Caco-2 (cell line): ENCODE measurements around the gene RHBDL2. TPM values are rescaled to one million over a fixed set of nuclear protein-coding genes. Genes with fewer than 3 reads are reported as not detected.

Experiments used
- BruUV-seq: library from RNA; stranded (reverse); fragments of 400-500 nt; replicated peaks from 2 replicates; lab custom pipeline; 2021; lab: Mats Ljungman, UMichigan
- CTCF ChIA-PET: fragments of 300-600 bp; sonication (Branson Sonifier 250); formaldehyde crosslinking; loops from one replicate; lab custom pipeline; 2022; ENCODE audit warnings: antibody characterized with exemption; lab: Charles Lee
- POLR2A ChIA-PET: fragments of 300-600 bp; sonication (Branson Sonifier 250); formaldehyde crosslinking; loops from one replicate; lab custom pipeline; 2022; ENCODE audit warnings: antibody characterized with exemption; lab: Charles Lee
- DNase-seq, 2 experiments: peaks; one replicate each; pipeline versions ENCODE4 v3.0.0 to v3.0.0-alpha.2; 2020 to 2022
- H3K27me3 ChIP-seq: replicated peaks from 2 replicates; pipeline ENCODE4 v1.6.0; 2011; ENCODE audit warnings: low read length; ENCODE audit not compliant: control insufficient read depth, insufficient read depth
- H3K36me3 ChIP-seq: 2 replicates; pipeline ENCODE4 v1.5.1; 2011; ENCODE audit warnings: low read length; ENCODE audit not compliant: control insufficient read depth, insufficient read depth
- H3K4me1 ChIP-seq: fragments of 250-450 bp; sonication (Bioruptor Pico); 2 replicates; pipeline ENCODE4 v1.5.1; 2020; ENCODE audit warnings: mild to moderate bottlenecking
- H3K4me3 ChIP-seq: 2 replicates; pipeline ENCODE4 v1.5.1; 2011; ENCODE audit warnings: low read depth, mild to moderate bottlenecking, control low read depth, low read length
- H3K9me3 ChIP-seq: fragments of 250-450 bp; sonication (Bioruptor Pico); 2 replicates; pipeline ENCODE4 v1.5.1; 2020; ENCODE audit warnings: mild to moderate bottlenecking, moderate library complexity
- H3K27ac Mint-ChIP-seq: one replicate; pipeline ENCODE4 v1.8.0; 2022; ENCODE audit warnings: mixed read lengths; ENCODE audit not compliant: unreplicated experiment
- H3K27me3 Mint-ChIP-seq: one replicate; pipeline ENCODE4 v1.8.0; 2022; ENCODE audit warnings: mixed read lengths; ENCODE audit not compliant: insufficient read depth, unreplicated experiment
- H3K36me3 Mint-ChIP-seq: one replicate; pipeline ENCODE4 v1.8.0; 2022; ENCODE audit warnings: mild to moderate bottlenecking, mixed read lengths; ENCODE audit not compliant: insufficient read depth, unreplicated experiment
- H3K4me1 Mint-ChIP-seq: one replicate; pipeline ENCODE4 v1.8.0; 2022; ENCODE audit warnings: low read depth, mixed read lengths; ENCODE audit not compliant: unreplicated experiment
- H3K4me3 Mint-ChIP-seq: one replicate; pipeline ENCODE4 v1.8.0; 2022; ENCODE audit warnings: mild to moderate bottlenecking, moderate library complexity, mixed read lengths; ENCODE audit not compliant: unreplicated experiment
- H3K9me3 Mint-ChIP-seq: one replicate; pipeline ENCODE4 v1.8.0; 2022; ENCODE audit warnings: mixed read lengths; ENCODE audit not compliant: unreplicated experiment
- CTCF ChIP-seq, 2 experiments: fragments of 200-600 bp in 1 of 2; IDR thresholded peaks; 1 replicate in 1 of 2; 2 replicates in 1 of 2; pipeline versions ENCODE4 v1.5.1 to v1.8.0; 2011 to 2022; ENCODE audit warnings: antibody characterized with exemption in 1 of 2, control low read depth in 1 of 2, inconsistent platforms in 1 of 2, low read depth in 1 of 2, low read length in 1 of 2, mild to moderate bottlenecking in 1 of 2, moderate library complexity in 1 of 2; ENCODE audit not compliant: insufficient read depth in 1 of 2, severe bottlenecking in 1 of 2, unreplicated experiment in 1 of 2
- intact Hi-C: fragments of 100-400 bp; cut with micrococcal nuclease; formaldehyde crosslinking; loops from one replicate; pipeline ENCODE4 v1.10.0; 2022; ENCODE audit not compliant: unreplicated experiment
- total RNA-seq: library from RNA; stranded (reverse); gene quantifications from 2 replicates; pipeline ENCODE4 v1.2.3, GENCODE V29; 2022

The RHBDL2 gene
- total RNA-seq, 1 experiment from 2014 or later: not detected

- Histone ChIP-seq H3K36me3 (no peaks in the 10 kb centered on the region), H3K4me3 (no peak overlapping the region), H3K4me1 (no peaks in the 10 kb centered on the region; the same call in 1 of the 2 replicates), H3K27me3 (no peaks in the 10 kb centered on the region), H3K9me3 (no peaks in the 10 kb centered on the region)
- Mint-ChIP-seq H3K9me3 (no peaks in the 10 kb centered on the region), H3K36me3 (no peaks in the 10 kb centered on the region), H3K27me3 (no peaks in the 10 kb centered on the region), H3K27ac (no peak overlapping the region), H3K4me1 (no peaks in the 10 kb centered on the region), H3K4me3 (no peak overlapping the region)
- DNase-seq: no peak
- ChIA-PET CTCF (no interaction called here), POLR2A (no interaction called here)
- intact Hi-C loops: no loop called here
- no peak for TF ChIP-seq CTCF (IDR thresholded peaks at IDR 0.05; ENCODE audit: insufficient read depth in 1 of 2, low read depth in 1 of 2, low read length in 1 of 2, severe bottlenecking in 1 of 2, unreplicated experiment in 1 of 2)
- BruUV-seq: no TSS peak
Observed at GRCh38 chr1:38898653-38899230, 42.9 kb downstream of the RHBDL2 start.

GRCh38 chr1:38896169-38896568 is 45.5 kb downstream of the RHBDL2 start:
- H3K4me3 ChIP-seq: no peak overlapping the region
- H3K27ac Mint-ChIP-seq: no peak overlapping the region
- H3K4me1 Mint-ChIP-seq: peaks cover 6% of the 10 kb centered on the region
- no peaks in the 10 kb centered on the region; the same call in 1 of the 2 replicates for H3K4me1 ChIP-seq
- intact Hi-C loops: no loop called here
- no peaks in the 10 kb centered on the region for H3K27me3 Mint-ChIP-seq
- H3K9me3 Mint-ChIP-seq: no peaks in the 10 kb centered on the region
- no peak for TF ChIP-seq CTCF (IDR thresholded peaks at IDR 0.05; ENCODE audit: insufficient read depth in 1 of 2, low read depth in 1 of 2, low read length in 1 of 2, severe bottlenecking in 1 of 2, unreplicated experiment in 1 of 2)
- no peak overlapping the region for H3K4me3 Mint-ChIP-seq
- no peaks in the 10 kb centered on the region for H3K9me3 ChIP-seq
- BruUV-seq: no TSS peak
- no peak for DNase-seq
- CTCF ChIA-PET: no interaction called here
- H3K36me3 ChIP-seq: no peaks in the 10 kb centered on the region
- POLR2A ChIA-PET: no interaction called here
- H3K27me3 ChIP-seq: no peaks in the 10 kb centered on the region
- H3K36me3 Mint-ChIP-seq: no peaks in the 10 kb centered on the region

DNA sequence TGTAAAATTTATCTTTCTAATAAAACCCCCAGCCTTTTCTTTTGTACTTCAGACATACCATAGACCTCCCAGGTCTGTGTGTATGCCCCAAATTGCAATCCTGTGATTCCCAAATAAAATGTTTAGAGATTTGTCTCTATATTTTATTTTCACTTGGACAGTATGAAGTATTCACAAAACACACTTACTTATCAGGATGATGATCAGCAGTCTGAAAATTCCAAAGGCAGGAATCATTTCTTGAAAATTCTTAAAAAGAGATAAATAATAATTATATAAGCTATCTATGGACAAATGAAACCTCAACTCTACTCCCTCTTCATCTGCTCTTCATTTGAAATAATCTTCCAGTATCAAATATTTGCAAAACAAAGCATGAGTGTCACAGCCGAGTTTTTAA is 48.7 kb downstream of the RHBDL2 start:
- Mint-ChIP-seq H3K4me3 (no peak overlapping the region), H3K36me3 (no peaks in the 10 kb centered on the region), H3K27ac (no peak overlapping the region), H3K9me3 (no peaks in the 10 kb centered on the region), H3K4me1 (peaks cover 6% of the 10 kb centered on the region), H3K27me3 (no peaks in the 10 kb centered on the region)
- DNase-seq: no peak
- no peaks in the 10 kb centered on the region for H3K27me3 ChIP-seq
- ChIA-PET POLR2A (no interaction called here), CTCF (no interaction called here)
- BruUV-seq: no TSS peak
- no peaks in the 10 kb centered on the region for H3K36me3 ChIP-seq
- H3K4me3 ChIP-seq: no peak overlapping the region
- intact Hi-C loops: no loop called here
- no peaks in the 10 kb centered on the region for H3K9me3 ChIP-seq
- no peak for TF ChIP-seq CTCF (IDR thresholded peaks at IDR 0.05; ENCODE audit: insufficient read depth in 1 of 2, low read depth in 1 of 2, low read length in 1 of 2, severe bottlenecking in 1 of 2, unreplicated experiment in 1 of 2)
- H3K4me1 ChIP-seq: no peaks in the 10 kb centered on the region
